HG02588 (cell line): Measurements from ENCODE around the gene ARHGEF28.

ENCODE experiments used
- ATAC-seq: cut with Tn5 transposase; IDR thresholded peaks from one replicate; pipeline ENCODE4 v1.9.1; 2021; ENCODE audit warnings: mild to moderate bottlenecking, moderate library complexity; ENCODE audit not compliant: unreplicated experiment

ARHGEF28 gene

DNA sequence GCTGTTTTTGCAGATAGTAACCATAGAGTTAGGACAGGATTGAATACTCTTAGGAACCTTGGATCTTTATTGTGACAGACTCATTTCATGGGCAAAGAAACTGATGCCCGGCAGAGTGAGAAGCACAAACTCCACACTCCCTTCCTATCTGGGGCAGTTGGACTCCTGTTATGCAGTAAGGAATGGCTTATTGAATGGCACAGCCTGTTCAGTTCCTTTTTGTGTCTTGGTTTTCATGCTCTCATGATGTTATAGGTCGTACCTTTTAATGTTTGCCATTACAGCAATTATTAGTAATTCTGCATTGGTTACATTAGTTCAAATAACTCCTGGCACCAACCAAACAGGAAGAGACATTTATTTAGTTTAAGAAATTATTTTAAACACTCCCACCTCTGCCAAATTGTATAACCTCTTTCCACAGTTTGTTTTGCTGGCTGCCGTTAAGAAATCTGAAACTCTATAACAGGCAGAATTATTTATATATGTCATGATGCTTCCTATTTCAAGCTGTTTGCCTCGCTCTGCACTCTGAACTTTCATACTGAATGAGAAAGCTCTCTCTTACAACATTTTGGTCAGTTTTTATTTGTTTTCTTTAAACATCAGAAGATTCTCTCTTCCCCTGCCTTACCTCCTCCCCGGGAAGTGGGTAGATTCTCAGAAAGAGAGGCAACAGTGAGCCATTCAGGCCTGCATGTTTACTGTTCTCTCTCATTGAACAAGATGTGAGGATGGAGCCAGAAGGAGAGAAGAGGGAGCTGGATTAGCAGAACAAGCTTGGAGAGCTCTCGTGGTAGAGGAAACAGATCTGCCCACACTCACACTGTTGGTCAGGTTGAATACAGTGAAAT, 144.4 kb downstream of the ARHGEF28 start:
- ATAC-seq: no peak

DNA sequence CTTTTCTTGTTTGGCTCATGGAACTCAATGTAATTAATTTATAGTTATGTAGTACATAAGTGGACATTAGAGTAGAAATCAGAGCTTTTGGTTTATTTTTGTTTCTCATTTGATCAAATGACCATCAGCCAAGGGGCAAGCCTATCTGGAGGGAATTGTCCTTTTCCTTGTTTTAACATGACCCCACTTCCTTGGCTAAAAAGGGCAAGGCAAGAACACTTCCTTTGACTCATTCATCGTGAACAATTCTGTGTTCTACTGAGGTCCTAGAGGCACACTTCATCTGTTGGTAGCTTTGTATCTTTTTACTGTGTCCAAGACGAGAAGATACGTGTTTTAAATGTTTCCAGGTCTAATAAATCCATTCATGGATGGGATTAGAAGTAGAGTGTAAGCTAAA, 148.9 kb downstream of the ARHGEF28 start:
- ATAC-seq: no peak

DNA sequence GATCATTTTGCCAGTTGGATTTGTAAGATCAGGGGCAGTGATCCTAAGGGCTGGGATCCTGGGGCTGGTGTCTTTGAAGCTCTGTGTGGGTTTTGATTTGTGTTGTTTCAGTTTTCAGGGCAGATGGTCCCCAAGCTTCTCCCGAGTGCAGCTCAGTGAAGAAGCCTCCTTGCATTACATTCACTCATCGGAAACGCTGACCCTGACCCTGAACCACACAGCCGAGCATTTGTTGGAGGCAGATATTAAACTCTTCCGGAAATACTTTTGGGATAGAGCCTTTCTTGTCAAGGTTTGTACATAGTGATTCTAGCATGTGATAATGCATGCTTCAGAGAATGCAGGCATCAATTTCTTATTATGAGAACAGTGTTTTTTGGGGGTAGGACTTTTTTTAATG, 150.4 kb downstream of the ARHGEF28 start:
- no peak for ATAC-seq

DNA sequence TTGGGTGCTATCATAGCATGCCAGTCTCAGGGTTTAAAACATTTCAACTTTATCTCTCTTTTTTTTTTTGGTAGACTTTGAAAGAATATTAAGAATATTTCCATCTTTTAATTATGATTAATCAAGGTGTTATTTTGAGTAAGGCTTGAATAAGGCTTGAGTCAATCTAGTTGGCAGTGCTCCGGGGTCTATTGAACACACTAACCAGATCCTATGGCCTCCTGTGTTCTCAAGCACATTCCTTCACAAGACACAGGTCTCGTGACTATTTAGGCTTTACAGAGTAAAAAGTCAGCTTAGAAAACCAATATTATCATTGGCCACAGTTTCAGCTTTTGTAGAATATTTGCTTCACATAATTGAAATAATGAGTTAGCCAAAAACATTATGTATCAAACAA, 151.2 kb downstream of the ARHGEF28 start:
- ATAC-seq: no peak

DNA sequence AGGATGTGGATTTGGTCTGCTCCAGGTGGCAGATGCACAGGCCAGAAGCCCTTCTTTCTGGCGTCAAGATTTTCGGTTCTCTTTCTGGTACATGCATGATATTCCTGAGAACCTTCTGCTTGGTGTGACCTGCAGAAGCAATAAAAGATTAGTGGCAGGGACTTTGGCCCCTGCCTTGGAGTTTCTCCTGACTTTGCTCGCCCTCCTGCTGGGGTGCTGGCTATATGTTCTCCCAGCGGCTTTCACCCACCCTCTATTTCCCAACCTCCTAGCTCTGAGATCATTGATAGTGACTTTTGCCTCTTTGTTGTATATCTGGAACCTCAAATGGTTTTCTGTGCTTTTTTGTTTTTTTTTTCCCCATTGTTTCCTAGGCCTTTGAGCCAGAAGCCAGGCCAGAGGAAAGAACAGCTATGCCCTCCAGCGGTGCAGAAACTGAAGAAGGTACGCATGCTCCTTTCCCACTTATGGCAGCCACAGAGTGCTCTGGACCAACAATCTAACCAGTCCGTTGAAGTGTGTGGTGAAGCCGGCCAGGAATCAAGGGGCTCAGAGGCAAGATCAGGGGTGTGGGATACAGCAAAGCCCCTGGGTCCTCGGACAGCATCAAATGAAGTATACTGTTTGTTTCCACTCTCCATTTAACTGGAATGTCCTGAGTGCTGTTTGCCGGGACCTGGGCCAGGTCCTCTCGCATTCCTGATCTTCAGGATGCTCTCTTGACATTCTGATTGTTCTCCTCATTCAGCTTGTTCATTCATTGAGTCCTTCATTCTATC, 154.5 kb downstream of the ARHGEF28 start:
- ATAC-seq: no peak

DNA sequence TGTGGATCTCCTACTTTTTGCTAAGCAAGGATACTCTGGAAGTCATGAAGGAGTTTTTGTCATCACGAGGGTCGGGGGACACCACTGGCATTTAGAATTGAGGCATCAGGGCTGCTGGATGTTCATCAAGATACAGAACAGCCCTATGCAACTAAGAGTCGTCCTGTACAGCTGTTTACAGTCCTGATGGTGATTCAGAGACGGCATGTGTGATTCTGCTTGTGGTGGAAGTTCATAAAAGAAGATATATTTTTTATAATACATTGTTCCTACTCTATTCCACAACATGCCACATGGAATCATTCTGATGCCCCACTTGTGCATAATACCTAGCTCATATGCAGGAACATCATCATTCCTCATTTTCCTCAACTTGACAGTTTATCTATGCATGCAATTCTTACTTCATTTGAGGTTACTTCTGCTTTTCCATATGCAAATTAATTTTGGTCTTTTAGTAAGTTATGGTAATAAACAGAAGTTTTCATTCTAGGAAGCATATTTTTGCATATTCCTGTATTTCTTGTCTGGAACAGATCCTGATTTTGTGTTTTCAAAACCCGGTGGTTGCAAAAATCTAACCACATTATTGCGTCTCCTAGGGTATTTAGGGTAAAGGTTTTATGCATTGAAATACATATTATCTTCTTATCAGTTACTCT, 155.2 kb downstream of the ARHGEF28 start:
- ATAC-seq: no peak

DNA sequence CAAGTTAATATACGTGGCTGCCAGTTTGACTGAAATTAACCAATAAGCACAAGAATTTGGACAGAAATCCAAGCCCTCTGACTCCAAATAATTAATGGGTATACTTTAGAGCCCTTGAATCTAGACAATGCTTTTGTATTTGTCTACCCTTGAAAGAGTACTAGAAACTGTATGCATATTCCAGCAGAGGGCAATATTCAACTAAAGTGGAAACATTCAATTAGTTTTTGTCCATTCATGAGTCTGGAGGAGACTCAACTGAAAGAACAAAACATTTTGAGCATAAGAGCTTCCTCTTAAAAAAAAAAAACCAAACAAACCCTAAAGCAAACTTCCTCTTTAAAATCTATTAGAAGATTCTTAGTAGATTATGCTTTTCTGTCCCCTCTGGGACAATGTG, 157.8 kb downstream of the ARHGEF28 start:
- no peak for ATAC-seq

DNA sequence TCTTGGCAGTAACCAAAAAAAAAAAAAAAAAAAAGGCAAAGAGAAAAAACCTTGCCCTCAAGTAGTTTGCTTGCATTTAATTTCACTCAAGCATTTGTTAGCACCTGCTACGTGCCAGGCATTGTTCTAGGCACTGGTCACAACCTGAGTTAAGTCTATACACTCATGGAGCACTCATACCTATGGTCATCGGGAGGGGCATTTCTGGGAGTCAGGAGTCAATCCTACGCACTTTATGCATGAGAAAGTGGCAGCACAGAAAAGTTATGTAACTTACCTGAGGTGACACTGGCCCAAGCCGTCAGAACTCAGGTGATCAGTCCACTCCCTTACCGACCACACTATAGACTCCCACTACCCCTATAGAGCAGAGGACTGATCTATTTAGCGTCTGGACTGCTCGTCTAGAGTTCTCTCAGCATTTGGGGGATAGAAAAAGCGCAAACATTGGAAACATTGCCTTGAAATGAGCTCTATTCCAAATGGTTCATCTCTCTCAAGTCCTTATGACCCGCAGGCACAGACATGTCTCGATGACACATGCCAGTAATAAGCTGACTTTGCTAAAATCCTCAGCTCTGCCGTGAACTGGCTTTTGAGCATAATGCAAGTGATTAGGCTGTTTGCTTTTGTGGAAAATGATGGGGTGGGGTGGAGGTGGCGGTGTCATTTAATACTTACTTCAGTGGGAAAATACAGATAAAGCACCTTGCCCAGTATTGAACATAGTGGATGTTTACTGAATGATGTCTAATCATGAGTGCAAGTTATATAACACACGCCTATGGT, 160.2 kb downstream of the ARHGEF28 start:
- no peak for ATAC-seq

DNA sequence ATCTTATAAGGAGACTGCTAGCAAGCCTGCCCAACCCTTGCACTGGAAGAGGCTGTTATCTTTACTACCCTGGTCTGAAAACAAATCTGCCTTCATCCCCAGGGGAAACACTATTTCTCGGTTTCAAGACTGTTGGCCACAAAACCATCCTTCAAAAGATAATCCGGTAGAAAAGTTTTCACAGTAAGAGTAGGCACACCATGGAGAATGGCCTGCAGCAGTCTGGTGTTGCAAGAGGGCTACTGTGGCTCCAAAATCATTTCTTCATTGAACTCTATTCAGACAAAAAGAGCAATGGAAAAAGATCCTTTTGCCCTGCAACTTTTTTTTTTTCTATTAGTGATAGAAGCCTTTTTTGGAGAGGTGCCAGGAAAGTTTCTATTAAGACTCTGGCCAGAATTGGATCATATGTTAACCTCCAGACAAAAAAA, 163.9 kb downstream of the ARHGEF28 start:
- no peak for ATAC-seq

DNA sequence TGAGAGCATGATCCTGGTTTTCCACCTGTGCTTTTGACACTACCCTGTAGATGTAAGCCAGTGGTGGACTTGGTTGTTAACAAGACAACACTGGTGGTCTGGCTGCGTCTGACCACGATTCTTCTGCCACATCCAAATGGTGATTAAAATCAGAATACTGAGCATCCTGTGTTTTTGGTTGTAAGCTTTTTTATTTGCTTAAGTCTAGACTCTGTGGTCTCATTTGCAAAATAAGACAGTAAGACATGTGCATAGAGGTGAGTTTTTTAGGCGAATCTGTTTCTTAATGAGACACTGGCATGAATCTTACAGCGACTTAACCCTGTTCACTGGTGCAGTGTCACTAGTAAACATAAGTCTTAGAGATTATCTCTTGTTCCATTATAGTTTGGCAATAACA, 165.4 kb downstream of the ARHGEF28 start:
- ATAC-seq: no peak

DNA sequence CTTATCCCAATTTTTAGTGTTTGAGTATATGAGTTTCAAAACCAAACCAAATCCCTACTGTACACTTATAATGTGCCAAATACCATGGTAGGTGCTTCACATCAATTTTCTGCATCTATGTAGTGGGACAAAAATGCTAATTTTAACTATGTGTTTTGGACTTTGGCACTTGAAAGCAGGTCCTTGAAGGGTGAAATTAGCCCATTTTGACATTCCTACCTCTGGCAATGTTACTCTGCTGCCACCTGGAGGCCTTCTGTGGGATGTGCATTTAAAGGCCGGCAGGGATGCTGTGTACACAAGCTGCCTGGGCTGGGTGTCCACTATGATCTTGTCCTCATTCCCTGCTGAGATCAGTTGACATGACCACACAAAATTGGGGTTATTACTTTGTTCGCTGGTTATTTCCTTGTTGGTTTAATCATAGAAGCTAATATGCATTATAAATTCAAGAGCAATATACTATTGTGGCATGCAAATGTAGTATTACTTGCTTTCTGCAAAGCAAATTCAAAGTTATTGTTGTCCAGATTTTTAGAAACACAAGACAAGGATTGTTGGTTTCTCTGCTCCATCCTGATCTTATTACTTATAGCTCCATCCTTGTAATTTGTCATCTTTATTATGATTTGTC, 166.8 kb downstream of the ARHGEF28 start:
- ATAC-seq: peak; percentile 69

DNA sequence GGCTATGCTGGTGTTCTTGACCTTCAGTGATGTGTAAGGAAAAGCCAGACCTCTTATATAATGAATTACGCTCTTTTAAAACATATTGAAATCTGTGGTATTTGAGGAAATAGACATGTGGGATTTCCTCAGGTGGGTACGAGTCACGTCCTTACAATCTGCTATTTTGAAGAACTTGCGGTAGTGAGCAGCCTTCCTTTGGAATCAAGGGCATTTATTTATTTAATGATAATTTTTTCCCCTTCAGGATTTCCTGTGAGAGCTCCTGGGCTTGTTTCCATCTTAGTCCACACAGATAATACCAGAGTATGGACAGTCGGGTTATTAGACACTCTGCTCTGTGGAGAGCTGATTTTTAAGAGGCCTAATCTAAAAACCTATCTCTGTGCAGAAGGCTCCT, 167.9 kb downstream of the ARHGEF28 start:
- ATAC-seq: no peak

DNA sequence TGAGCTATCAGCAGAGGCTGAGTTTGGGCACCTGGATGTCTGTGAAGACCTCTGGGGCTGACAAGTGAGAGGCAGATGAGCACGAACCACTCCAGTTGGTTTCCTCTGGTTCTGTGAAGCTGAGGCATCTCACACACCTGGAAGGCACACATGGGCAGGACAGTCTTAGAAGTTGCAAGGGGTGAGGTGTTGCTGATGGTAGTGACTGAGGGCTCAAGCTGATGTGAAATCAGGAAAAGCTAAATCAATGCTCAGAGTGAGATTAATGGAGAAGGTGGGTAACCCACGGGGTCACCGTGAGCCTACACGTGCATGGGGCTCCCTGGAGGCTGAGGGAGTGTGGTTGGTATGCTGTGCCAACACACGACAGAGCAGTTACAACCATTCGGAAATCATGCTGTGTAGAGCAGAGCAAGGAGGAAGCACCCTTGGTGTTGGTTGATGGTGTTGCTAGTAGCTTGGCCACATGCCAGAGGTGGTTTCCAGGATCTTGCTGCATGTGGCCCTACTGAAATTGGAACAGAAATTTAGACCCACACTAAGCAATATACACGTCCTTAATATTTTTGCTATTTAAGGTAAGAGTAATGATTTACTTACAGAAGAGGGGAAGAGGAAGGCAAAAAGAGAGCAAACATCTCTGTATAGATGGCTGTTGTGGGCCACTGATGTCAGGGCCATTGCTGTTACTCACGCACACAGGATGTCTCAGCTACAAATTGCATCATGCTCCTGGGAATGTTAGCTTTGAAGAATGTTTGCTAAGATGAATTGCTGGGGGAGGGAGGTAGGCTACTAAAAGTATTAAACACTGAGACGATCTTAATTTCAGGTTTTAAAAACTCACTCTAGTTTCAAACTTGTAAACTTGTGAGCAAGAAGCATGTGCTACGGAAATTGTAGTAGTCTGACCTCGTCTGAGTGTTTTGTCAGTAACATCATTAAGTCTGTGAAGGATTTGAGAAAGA, 170.5 kb downstream of the ARHGEF28 start:
- ATAC-seq: peak; percentile 55

DNA sequence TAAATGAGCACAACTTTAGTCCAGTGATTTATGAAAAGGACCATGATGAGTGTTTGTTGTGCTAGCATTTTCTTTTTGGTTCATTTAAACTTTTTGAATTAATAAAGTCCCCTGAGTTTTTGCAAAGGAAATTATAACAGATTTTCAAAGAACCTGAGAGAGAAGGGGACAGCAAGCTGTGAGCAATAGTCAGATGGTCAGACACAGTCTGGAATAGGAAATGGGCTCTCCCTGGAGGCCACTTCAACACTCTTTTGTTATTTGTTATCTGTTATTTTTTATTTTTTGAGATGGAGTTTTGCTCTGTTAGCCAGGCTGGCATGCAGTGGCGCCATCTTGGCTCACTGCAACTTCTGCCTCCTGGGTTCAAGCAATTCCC, 171.1 kb downstream of the ARHGEF28 start:
- no peak for ATAC-seq

DNA sequence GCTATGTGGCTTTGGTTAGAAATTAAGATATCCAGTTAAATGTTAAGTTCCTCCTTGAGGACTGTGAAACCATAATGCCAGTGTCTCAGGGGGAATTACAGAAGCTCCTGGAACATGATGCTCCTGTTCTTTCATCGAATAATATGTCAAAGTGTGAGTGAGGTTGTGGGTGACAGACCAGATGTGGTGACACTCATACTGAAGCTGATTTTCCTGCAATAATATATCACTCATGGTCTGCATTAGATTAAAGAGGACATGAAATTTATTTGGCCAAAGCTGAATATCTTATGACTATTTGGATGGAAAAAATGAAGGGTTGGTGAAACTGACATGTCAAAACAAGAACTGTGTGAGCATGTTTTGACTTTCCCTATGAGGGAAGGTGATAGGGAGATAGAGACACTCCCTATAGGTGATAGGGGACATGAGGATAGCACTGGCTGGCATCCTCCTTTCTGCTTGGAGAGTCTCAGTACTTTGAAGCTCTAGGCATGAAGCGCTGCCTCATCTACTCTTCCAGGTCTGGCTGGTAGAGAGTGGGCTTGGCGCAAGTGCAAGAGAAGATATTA, 173.5 kb downstream of the ARHGEF28 start:
- no peak for ATAC-seq

DNA sequence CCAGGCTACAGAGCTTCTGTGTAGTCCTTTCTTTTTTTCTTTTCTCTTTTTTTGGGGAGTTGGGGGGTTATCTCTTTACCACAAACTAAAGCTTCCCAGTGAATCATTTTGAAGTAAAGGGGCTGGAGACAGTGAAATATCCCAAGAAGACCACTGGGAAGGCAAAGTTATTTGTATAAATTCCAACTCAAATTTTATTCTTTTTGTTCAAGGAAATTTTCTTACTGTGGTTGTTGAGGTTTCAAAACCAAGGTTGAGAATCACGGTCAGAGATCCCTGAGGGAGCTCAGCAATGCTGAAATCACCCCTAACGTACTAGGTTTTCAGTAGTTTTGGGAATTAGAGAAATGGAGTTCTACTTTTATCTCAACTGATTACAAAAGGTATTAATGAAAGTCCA, 175.7 kb downstream of the ARHGEF28 start:
- no peak for ATAC-seq

DNA sequence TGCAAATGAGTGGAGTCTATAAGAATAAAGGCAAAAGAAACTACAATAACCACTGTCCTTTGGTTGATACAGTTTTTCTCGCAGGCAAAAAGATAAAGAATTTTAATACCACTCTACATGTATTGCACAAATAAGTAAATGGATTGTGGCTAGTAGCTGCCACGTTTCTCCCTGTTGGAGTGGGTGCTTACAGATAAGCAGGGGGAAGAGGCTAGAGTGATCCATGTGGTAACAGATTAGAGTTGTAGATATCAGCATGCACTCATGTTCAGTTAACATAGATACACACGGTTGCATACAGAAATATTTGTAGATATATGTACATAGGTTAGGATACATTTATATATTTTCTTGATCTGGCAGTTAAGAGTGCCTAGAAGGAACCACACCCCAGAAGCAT, 179.5 kb downstream of the ARHGEF28 start:
- no peak for ATAC-seq

DNA sequence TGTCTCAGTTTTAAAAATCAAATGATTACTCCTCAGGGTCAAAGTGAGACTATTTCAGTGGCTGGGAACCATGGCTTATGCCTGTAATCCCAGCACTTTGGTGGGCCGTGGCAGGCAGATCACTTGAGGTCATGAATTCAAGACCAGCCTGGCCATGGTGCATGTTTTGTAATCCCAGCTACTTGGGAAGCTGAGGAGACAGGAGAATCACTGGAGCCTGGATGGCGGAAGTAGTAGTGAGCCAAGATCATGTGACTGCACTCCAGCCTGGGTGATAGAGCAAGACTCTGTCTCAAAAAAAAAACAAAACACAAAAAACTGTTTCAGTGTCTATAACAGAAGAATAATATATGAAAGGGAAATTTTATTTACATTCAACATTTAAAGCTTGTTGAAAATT, 182.9 kb downstream of the ARHGEF28 start:
- ATAC-seq: no peak

DNA sequence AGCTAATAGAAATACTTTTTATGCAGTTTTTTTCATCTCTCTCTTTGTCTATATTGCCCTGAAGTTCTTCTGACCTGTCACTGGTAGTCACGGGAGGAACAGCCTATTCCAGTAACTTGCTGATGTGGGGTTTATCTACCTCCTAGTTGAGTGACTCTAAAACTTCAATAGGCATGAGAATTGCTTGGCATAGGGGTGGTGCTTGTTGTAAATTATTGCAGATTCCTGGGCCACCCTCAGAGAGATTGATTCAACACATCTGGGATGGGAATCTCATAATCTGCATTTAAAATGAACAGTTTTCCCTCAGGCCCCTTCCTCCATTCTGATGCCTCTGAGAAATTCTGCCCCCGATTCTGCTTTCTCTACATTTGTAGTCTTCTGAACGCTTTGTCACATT, 184.4 kb downstream of the ARHGEF28 start:
- no peak for ATAC-seq
